ENCODE measurements around the gene IER3.

IER3 gene

DNA sequence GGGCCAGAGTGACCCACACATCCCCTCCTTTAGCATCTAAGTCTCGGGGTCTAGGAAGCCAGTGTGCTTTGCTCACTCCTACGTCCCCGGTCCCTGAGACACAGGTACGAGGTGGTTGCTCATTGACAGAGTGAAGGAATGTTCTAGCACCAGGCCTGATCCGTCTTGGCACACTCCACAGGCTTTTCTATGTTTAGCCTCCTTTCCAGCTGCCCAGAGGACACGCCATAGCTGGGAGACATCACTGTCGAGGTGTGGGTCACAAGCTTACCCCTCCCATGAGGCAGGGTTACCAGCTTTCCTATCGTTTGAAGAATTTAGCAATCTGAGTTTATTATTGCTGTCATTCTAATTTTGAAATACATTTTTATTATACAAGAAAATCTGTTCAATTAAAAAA, 30.4 kb upstream of the IER3 start:
- no peak overlapping the region for H3K4me2 ChIP-seq (ENCODE audit: low read length, poor library complexity, severe bottlenecking)
- peak overlapping the region; percentile 75 to 80 for H2BK12ac ChIP-seq (ENCODE audit: low read length in 2 of 2)
- 93% methylated on average over 7 of the region's 8 CpGs for WGBS
- no peak overlapping the region for H3K23ac ChIP-seq (ENCODE audit: low read length in 2 of 2)
- H2AK5ac ChIP-seq (ENCODE audit: low read length, severe bottlenecking): peak overlapping the region; percentile 28
- H3K36me3 ChIP-seq (ENCODE audit: control insufficient read depth in 1 of 2, insufficient read depth in 2 of 2, low read depth in 1 of 2, low read length in 2 of 2): no peaks in the 10 kb centered on the region
- H4K8ac ChIP-seq (ENCODE audit: low read length): no peak overlapping the region
- H3K4me1 ChIP-seq (ENCODE audit: control insufficient read depth, insufficient read depth, low read depth, low read length): peaks cover 17% of the 10 kb centered on the region
- no peak overlapping the region for H2BK15ac ChIP-seq (ENCODE audit: low read depth, poor library complexity, severe bottlenecking)
- H3K18ac ChIP-seq (ENCODE audit: low read depth in 1 of 2, low read length in 2 of 2): peak overlapping the region in 1 of 2 experiments; percentile 55
- H3K4ac ChIP-seq (ENCODE audit: low read depth in 1 of 2, low read length in 2 of 2): peak overlapping the region; percentile 2 to 10
- no peak overlapping the region for H2BK5ac ChIP-seq (ENCODE audit: low read depth, low read length, poor library complexity, severe bottlenecking)
- H3K9ac ChIP-seq (ENCODE audit: low read length): no peak overlapping the region
- H3K4me3 ChIP-seq (ENCODE audit: insufficient read depth in 1 of 2, low read depth in 1 of 2, low read length in 2 of 2): no peak overlapping the region
- H4K91ac ChIP-seq (ENCODE audit: low read length): peak overlapping the region; percentile 4
- H2BK120ac ChIP-seq (ENCODE audit: low read depth, low read length): peak overlapping the region; percentile 82
- no peak for DNase-seq
- peaks cover 2% of the 10 kb centered on the region for H3K79me1 ChIP-seq (replicated peaks; ENCODE audit: low read length, poor library complexity, severe bottlenecking)
- H3K27me3 ChIP-seq (ENCODE audit: control insufficient read depth in 1 of 2, insufficient read depth in 1 of 2, low read length in 2 of 2): no peaks in the 10 kb centered on the region
- no peak overlapping the region for H3K14ac ChIP-seq (ENCODE audit: low read length in 2 of 2)
- no peak overlapping the region for H3K27ac ChIP-seq (ENCODE audit: low read length, poor library complexity, severe bottlenecking)
- H3K9me3 ChIP-seq (ENCODE audit: control insufficient read depth, low read length): no peaks in the 10 kb centered on the region
- H2AFZ ChIP-seq (ENCODE audit: low read depth, low read length): no peak overlapping the region

DNA sequence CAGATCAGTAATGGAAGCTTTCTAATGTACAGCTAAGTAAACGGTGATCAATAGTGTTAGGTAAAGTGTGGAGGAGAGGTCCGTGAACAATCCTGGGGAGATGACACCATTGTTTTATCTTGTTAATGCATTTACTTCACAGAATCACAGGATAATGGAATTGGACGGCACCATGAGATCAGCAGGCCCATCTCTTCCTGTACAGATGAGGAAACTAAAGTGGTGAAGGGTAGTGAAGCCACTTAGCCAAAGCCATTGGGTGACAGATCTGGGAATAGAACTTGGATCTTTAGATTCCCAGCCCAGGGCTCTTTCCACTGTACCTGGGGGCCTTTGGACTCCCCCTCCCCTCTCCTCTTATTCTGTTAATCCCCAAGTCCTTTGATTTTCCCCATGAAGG, 26.2 kb upstream of the IER3 start:
- H3K14ac ChIP-seq (ENCODE audit: low read length in 2 of 2): no peak overlapping the region
- H3K4me3 ChIP-seq (ENCODE audit: insufficient read depth in 1 of 2, low read depth in 1 of 2, low read length in 2 of 2): no peak overlapping the region
- peak overlapping the region; percentile 8 for H2BK15ac ChIP-seq (ENCODE audit: low read depth, poor library complexity, severe bottlenecking)
- H3K4me2 ChIP-seq (ENCODE audit: low read length, poor library complexity, severe bottlenecking): no peak overlapping the region
- H3K4ac ChIP-seq (ENCODE audit: low read depth in 1 of 2, low read length in 2 of 2): peak overlapping the region in 1 of 2 experiments; percentile 93
- peak overlapping the region; percentile 100 for H2AK5ac ChIP-seq (ENCODE audit: low read length, severe bottlenecking)
- H2BK12ac ChIP-seq (ENCODE audit: low read length in 2 of 2): peak overlapping the region; percentile 99 to 100
- peak overlapping the region; percentile 100 for H3K27ac ChIP-seq (ENCODE audit: low read length, poor library complexity, severe bottlenecking)
- no peak for DNase-seq
- H4K8ac ChIP-seq (ENCODE audit: low read length): peak overlapping the region; percentile 56
- 100% methylated on average over 1 of the region's 3 CpGs for WGBS
- H3K79me1 ChIP-seq (replicated peaks; ENCODE audit: low read length, poor library complexity, severe bottlenecking): peaks cover 4% of the 10 kb centered on the region
- H3K18ac ChIP-seq (ENCODE audit: low read depth in 1 of 2, low read length in 2 of 2): peak overlapping the region; percentile 93 to 96
- no peak overlapping the region for H3K23ac ChIP-seq (ENCODE audit: low read length in 2 of 2)
- peak overlapping the region; percentile 77 for H3K9ac ChIP-seq (ENCODE audit: low read length)
- no peak overlapping the region for H2AFZ ChIP-seq (ENCODE audit: low read depth, low read length)
- peak overlapping the region; percentile 75 for H2BK120ac ChIP-seq (ENCODE audit: low read depth, low read length)
- peak overlapping the region; percentile 93 for H2BK5ac ChIP-seq (ENCODE audit: low read depth, low read length, poor library complexity, severe bottlenecking)
- no peaks in the 10 kb centered on the region for H3K9me3 ChIP-seq (ENCODE audit: control insufficient read depth, low read length)
- H3K36me3 ChIP-seq (ENCODE audit: control insufficient read depth in 1 of 2, insufficient read depth in 2 of 2, low read depth in 1 of 2, low read length in 2 of 2): no peaks in the 10 kb centered on the region
- no peaks in the 10 kb centered on the region for H3K27me3 ChIP-seq (ENCODE audit: control insufficient read depth in 1 of 2, insufficient read depth in 1 of 2, low read length in 2 of 2)
- H4K91ac ChIP-seq (ENCODE audit: low read length): peak overlapping the region; percentile 86
- H3K4me1 ChIP-seq (ENCODE audit: control insufficient read depth, insufficient read depth, low read depth, low read length): peaks cover 19% of the 10 kb centered on the region

DNA sequence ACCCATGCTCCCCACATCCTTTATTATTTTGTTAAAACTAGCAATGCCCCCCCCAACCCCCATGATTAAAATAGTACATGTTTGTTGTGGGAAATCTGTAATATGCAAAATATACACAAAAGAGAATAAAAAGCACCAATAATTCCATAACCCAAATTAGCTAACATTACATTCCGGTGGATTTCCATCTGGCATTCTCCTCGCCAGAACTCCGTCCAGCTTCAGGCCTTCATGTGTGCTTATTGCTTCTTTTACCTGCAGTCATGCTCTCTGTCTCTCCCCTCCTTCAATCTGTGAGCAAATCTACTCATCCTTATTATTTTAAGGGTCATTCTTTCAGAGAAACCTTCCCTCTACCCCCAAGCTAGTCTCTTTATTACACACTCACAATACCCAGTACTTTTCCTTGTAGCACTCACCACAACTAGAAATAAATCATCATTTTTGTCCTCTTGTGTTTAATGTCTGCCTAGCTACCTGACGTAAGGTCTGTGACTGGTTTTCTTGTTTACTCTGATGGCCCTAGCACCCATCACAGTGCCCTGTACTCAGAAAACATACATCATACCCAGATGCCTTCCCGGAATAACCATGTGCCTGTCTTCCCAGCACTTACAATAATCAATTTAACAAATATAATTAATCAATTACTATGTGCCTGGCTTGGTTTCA, 25.6 kb upstream of the IER3 start:
- Histone ChIP-seq H3K9ac (ENCODE audit: low read length) (peak overlapping the region; percentile 77), H2BK12ac (ENCODE audit: low read length in 2 of 2) (peak overlapping the region; percentile 76 to 100), H3K79me1 (replicated peaks; ENCODE audit: low read length, poor library complexity, severe bottlenecking) (peaks cover 4% of the 10 kb centered on the region), H3K27me3 (ENCODE audit: control insufficient read depth in 1 of 2, insufficient read depth in 1 of 2, low read length in 2 of 2) (no peaks in the 10 kb centered on the region), H2BK120ac (ENCODE audit: low read depth, low read length) (peak overlapping the region; percentile 75), H4K91ac (ENCODE audit: low read length) (no peak overlapping the region), H3K4me1 (ENCODE audit: control insufficient read depth, insufficient read depth, low read depth, low read length) (peaks cover 17% of the 10 kb centered on the region), H3K4me3 (ENCODE audit: insufficient read depth in 1 of 2, low read depth in 1 of 2, low read length in 2 of 2) (no peak overlapping the region), H3K36me3 (ENCODE audit: control insufficient read depth in 1 of 2, insufficient read depth in 2 of 2, low read depth in 1 of 2, low read length in 2 of 2) (no peaks in the 10 kb centered on the region), H3K14ac (ENCODE audit: low read length in 2 of 2) (no peak overlapping the region), H2BK5ac (ENCODE audit: low read depth, low read length, poor library complexity, severe bottlenecking) (peak overlapping the region; percentile 93), H3K18ac (ENCODE audit: low read depth in 1 of 2, low read length in 2 of 2) (peak overlapping the region; percentile 88 to 93), H3K4ac (ENCODE audit: low read depth in 1 of 2, low read length in 2 of 2) (peak overlapping the region; percentile 89 to 93), H4K8ac (ENCODE audit: low read length) (peak overlapping the region; percentile 67), H3K27ac (ENCODE audit: low read length, poor library complexity, severe bottlenecking) (peak overlapping the region; percentile 100), H2AK5ac (ENCODE audit: low read length, severe bottlenecking) (peak overlapping the region; percentile 100), H2BK15ac (ENCODE audit: low read depth, poor library complexity, severe bottlenecking) (peak overlapping the region; percentile 74), H3K4me2 (ENCODE audit: low read length, poor library complexity, severe bottlenecking) (no peak overlapping the region), H3K23ac (ENCODE audit: low read length in 2 of 2) (no peak overlapping the region), H3K9me3 (ENCODE audit: control insufficient read depth, low read length) (no peaks in the 10 kb centered on the region), H2AFZ (ENCODE audit: low read depth, low read length) (no peak overlapping the region)
- peak; percentile 90 for DNase-seq
- 25% methylated on average over 5 of the region's 5 CpGs for WGBS

DNA sequence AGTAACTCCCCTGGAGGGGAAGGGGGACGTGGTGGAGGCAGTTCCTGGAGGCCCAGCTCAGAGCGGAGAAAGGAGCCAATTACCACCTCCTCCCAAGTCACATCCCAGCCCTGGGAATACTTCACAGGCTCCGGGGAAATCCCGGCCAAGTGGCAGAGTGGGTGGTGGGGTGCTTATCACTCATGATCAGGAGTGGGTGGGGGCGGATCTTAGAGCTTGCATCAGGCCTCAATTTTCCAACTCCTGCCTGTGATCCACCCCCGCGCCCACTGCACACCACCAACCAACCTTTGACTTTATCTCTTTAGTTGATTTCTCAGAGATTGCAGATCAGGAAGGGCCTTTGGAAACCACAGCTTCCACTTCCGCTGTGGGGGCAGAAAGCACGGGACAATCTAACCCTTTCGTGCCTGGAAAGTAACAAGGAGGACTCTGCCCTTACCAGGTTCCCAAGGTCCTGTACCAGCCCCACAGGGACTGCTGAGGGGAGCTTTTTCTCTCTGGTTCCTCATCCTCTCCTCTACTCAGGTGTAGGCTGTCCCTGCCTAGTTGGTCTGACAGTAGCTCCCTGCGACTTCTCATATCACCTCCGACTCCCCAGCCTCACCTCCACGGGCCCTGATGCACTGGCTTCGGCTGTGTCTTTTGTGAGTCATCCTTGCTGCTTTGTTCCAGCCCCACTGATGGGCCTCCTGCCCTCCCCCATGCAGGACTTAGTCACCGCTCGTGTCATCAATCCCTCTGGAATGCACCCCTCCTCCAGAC, 24.9 kb upstream of the IER3 start:
- Histone ChIP-seq H2BK12ac (ENCODE audit: low read length in 2 of 2) (peak overlapping the region; percentile 91 to 100), H2BK15ac (ENCODE audit: low read depth, poor library complexity, severe bottlenecking) (peak overlapping the region; percentile 75), H3K36me3 (ENCODE audit: control insufficient read depth in 1 of 2, insufficient read depth in 2 of 2, low read depth in 1 of 2, low read length in 2 of 2) (no peaks in the 10 kb centered on the region), H3K14ac (ENCODE audit: low read length in 2 of 2) (no peak overlapping the region), H3K4ac (ENCODE audit: low read depth in 1 of 2, low read length in 2 of 2) (peak overlapping the region; percentile 84 to 95), H3K9ac (ENCODE audit: low read length) (peak overlapping the region; percentile 76), H2BK5ac (ENCODE audit: low read depth, low read length, poor library complexity, severe bottlenecking) (peak overlapping the region; percentile 93), H3K79me1 (replicated peaks; ENCODE audit: low read length, poor library complexity, severe bottlenecking) (peaks cover 4% of the 10 kb centered on the region), H3K23ac (ENCODE audit: low read length in 2 of 2) (no peak overlapping the region), H4K91ac (ENCODE audit: low read length) (peak overlapping the region; percentile 100), H3K4me3 (ENCODE audit: insufficient read depth in 1 of 2, low read depth in 1 of 2, low read length in 2 of 2) (peak overlapping the region in 1 of 2 experiments; percentile 36), H2AFZ (ENCODE audit: low read depth, low read length) (peak overlapping the region; percentile 18), H3K9me3 (ENCODE audit: control insufficient read depth, low read length) (no peaks in the 10 kb centered on the region), H4K8ac (ENCODE audit: low read length) (peak overlapping the region; percentile 97), H3K4me1 (ENCODE audit: control insufficient read depth, insufficient read depth, low read depth, low read length) (peaks cover 13% of the 10 kb centered on the region), H2AK5ac (ENCODE audit: low read length, severe bottlenecking) (peak overlapping the region; percentile 97), H3K27ac (ENCODE audit: low read length, poor library complexity, severe bottlenecking) (peak overlapping the region; percentile 100), H3K4me2 (ENCODE audit: low read length, poor library complexity, severe bottlenecking) (peak overlapping the region; percentile 6), H3K18ac (ENCODE audit: low read depth in 1 of 2, low read length in 2 of 2) (peak overlapping the region; percentile 85 to 99), H2BK120ac (ENCODE audit: low read depth, low read length) (peak overlapping the region; percentile 86), H3K27me3 (ENCODE audit: control insufficient read depth in 1 of 2, insufficient read depth in 1 of 2, low read length in 2 of 2) (no peaks in the 10 kb centered on the region)
- 1% methylated on average over 12 of the region's 16 CpGs for WGBS
- peak; percentile 97 for DNase-seq

Measured in mesenchymal stem cell (in vitro differentiated cells and primary cell).